H9 (cell line): ENCODE measurements around the gene C1orf141. TPM values are rescaled to one million over a fixed set of nuclear protein-coding genes. Genes with fewer than 3 reads are reported as not detected.

Experiments
- DNase-seq: peaks from one replicate; pipeline ENCODE4 v3.0.0-alpha.2; 2017
- H2AFZ ChIP-seq: one replicate; pipeline ENCODE4 v1.6.1; 2013; ENCODE audit warnings: mild to moderate bottlenecking, low read length, control low read depth, moderate library complexity
- H2AK5ac ChIP-seq: 2 replicates; pipeline ENCODE4 v1.6.1; 2013; ENCODE audit warnings: low read length, control low read depth, mixed read lengths; ENCODE audit not compliant: insufficient read length
- H2BK120ac ChIP-seq: one replicate; pipeline ENCODE4 v1.6.1; 2013; ENCODE audit warnings: low read depth, mild to moderate bottlenecking, low read length, control low read depth, inconsistent platforms; ENCODE audit not compliant: poor library complexity, severe bottlenecking
- H2BK12ac ChIP-seq: 2 replicates; pipeline ENCODE4 v1.6.1; 2013; ENCODE audit warnings: low read length, control low read depth, mixed read lengths, low read depth; ENCODE audit not compliant: insufficient read length
- H2BK15ac ChIP-seq: 2 replicates; pipeline ENCODE4 v1.6.1; 2013; ENCODE audit warnings: low read depth, low read length, control low read depth
- H2BK20ac ChIP-seq: one replicate; pipeline ENCODE4 v1.6.1; 2013; ENCODE audit warnings: low read depth, mild to moderate bottlenecking, low read length, control low read depth, inconsistent platforms; ENCODE audit not compliant: poor library complexity, severe bottlenecking
- H2BK5ac ChIP-seq: 2 replicates; pipeline ENCODE4 v1.6.1; 2013; ENCODE audit warnings: low read length, control low read depth, mixed read lengths; ENCODE audit not compliant: insufficient read length
- H3K14ac ChIP-seq: 2 replicates; pipeline ENCODE4 v1.6.1; 2013; ENCODE audit warnings: low read length, control low read depth; ENCODE audit not compliant: insufficient read depth
- H3K18ac ChIP-seq: 2 replicates; pipeline ENCODE4 v1.6.1; 2013; ENCODE audit warnings: low read depth, mild to moderate bottlenecking, mixed read lengths, low read length, control low read depth; ENCODE audit not compliant: insufficient read length
- H3K23ac ChIP-seq: 2 replicates; pipeline ENCODE4 v1.6.1; 2013; ENCODE audit warnings: low read length, control low read depth, mixed read lengths, low read depth; ENCODE audit not compliant: insufficient read length
- H3K23me2 ChIP-seq: 2 replicates; pipeline ENCODE4 v1.6.1; 2013; ENCODE audit warnings: low read depth, mild to moderate bottlenecking, mixed read lengths, low read length, control low read depth; ENCODE audit not compliant: insufficient read length, poor library complexity, severe bottlenecking
- H3K27ac ChIP-seq: 2 replicates; pipeline ENCODE4 v1.5.1; 2013; ENCODE audit warnings: low read length, control low read depth, mixed read lengths, low read depth; ENCODE audit not compliant: insufficient read length
- H3K27me3 ChIP-seq: 2 replicates; pipeline ENCODE4 v1.6.1; 2013; ENCODE audit warnings: low read length, control low read depth, inconsistent platforms; ENCODE audit not compliant: insufficient read depth
- H3K4ac ChIP-seq: 2 replicates; pipeline ENCODE4 v1.6.1; 2013; ENCODE audit warnings: low read depth, mild to moderate bottlenecking, control low read depth, inconsistent platforms, low read length, moderate library complexity
- H3K4me1 ChIP-seq: 2 replicates; pipeline ENCODE4 v1.6.1; 2013; ENCODE audit warnings: low read length, control low read depth, inconsistent platforms; ENCODE audit not compliant: insufficient read depth
- H3K4me2 ChIP-seq: 2 replicates; pipeline ENCODE4 v1.6.1; 2013; ENCODE audit warnings: low read length, control low read depth, mixed read lengths; ENCODE audit not compliant: insufficient read length, insufficient read depth
- H3K56ac ChIP-seq: 2 replicates; pipeline ENCODE4 v1.6.1; 2013; ENCODE audit warnings: low read depth, mild to moderate bottlenecking, mixed read lengths, low read length, control low read depth; ENCODE audit not compliant: insufficient read length
- H3K79me1 ChIP-seq: 2 replicates; pipeline ENCODE4 v1.6.1; 2013; ENCODE audit warnings: low read depth, mild to moderate bottlenecking, moderate library complexity, low read length, control low read depth, inconsistent platforms; ENCODE audit not compliant: insufficient read depth, poor library complexity, severe bottlenecking
- H3K79me2 ChIP-seq: 2 replicates; pipeline ENCODE4 v1.6.1; 2013; ENCODE audit warnings: low read length, control low read depth, inconsistent platforms; ENCODE audit not compliant: insufficient read depth
- H3K9ac ChIP-seq: 2 replicates; pipeline ENCODE4 v1.6.1; 2013; ENCODE audit warnings: low read length, control low read depth, mixed read lengths; ENCODE audit not compliant: insufficient read length; ENCODE audit errors: extremely low read depth
- H3K9me3 ChIP-seq: one replicate; pipeline ENCODE4 v1.6.1; 2013; ENCODE audit warnings: low read depth, low read length, inconsistent platforms; ENCODE audit not compliant: control insufficient read depth
- H3T11ph ChIP-seq: one replicate; pipeline ENCODE4 v1.6.1; 2013; ENCODE audit warnings: mild to moderate bottlenecking, low read length, control low read depth, inconsistent platforms
- H4K20me1 ChIP-seq: one replicate; pipeline ENCODE4 v1.6.1; 2013; ENCODE audit not compliant: control insufficient read depth, insufficient read length, insufficient read depth
- H4K5ac ChIP-seq: 2 replicates; pipeline ENCODE4 v1.6.1; 2013; ENCODE audit warnings: low read depth, mild to moderate bottlenecking, mixed read lengths, low read length, control low read depth; ENCODE audit not compliant: insufficient read length
- H4K8ac ChIP-seq: replicated peaks from 2 replicates; pipeline ENCODE4 v1.6.1; 2013; ENCODE audit warnings: low read length, control low read depth, mixed read lengths, low read depth; ENCODE audit not compliant: insufficient read length
- H4K91ac ChIP-seq: 2 replicates; pipeline ENCODE4 v1.6.1; 2013; ENCODE audit warnings: low read depth, mild to moderate bottlenecking, moderate library complexity, mixed read lengths, low read length, control low read depth; ENCODE audit not compliant: insufficient read length
- H3K27ac Mint-ChIP-seq, 3 experiments: 2 replicates in 2 of 3; 3 replicates in 1 of 3; pipeline ENCODE4 v1.8.0; 2020 to 2021; ENCODE audit warnings: mixed read lengths in 3 of 3, mild to moderate bottlenecking in 1 of 3, moderate library complexity in 1 of 3
- H3K27me3 Mint-ChIP-seq: 2 replicates; pipeline ENCODE4 v1.8.0; 2021; ENCODE audit warnings: low read depth, mild to moderate bottlenecking, moderate library complexity, mixed read lengths
- H3K36me3 Mint-ChIP-seq, 3 experiments: 2 replicates in 2 of 3; 3 replicates in 1 of 3; pipeline ENCODE4 v1.8.0; 2020 to 2021; ENCODE audit warnings: low read depth in 3 of 3, mixed read lengths in 3 of 3; ENCODE audit not compliant: insufficient read depth in 1 of 3
- H3K4me1 Mint-ChIP-seq, 2 experiments: 2 replicates each; pipeline ENCODE4 v1.8.0; 2020; ENCODE audit warnings: mixed read lengths in 2 of 2
- H3K4me3 Mint-ChIP-seq, 2 experiments: 2 replicates in 1 of 2; 3 replicates in 1 of 2; pipeline ENCODE4 v1.8.0; 2020 to 2021; ENCODE audit warnings: mild to moderate bottlenecking in 2 of 2, mixed read lengths in 2 of 2, moderate library complexity in 1 of 2
- H3K9me3 Mint-ChIP-seq, 2 experiments: 2 replicates in 1 of 2; 3 replicates in 1 of 2; pipeline ENCODE4 v1.8.0; 2020; ENCODE audit warnings: mild to moderate bottlenecking in 2 of 2, mixed read lengths in 2 of 2, moderate library complexity in 1 of 2
- WGBS: extraction: QIAGEN DNeasy Blood & Tissue Kit; methylation state at CpG from one replicate; pipeline ENCODE4 v1.1.7; 2013; ENCODE audit warnings: missing lambda C conversion rate, low lambda C conversion rate, mixed read lengths; ENCODE audit not compliant: insufficient read length; ENCODE audit errors: extremely low coverage; 5-methylcytosine and 5-hydroxymethylcytosine counted together
- total RNA-seq: library from RNA; stranded (reverse); gene quantifications from 2 replicates; pipeline ENCODE4 v1.2.1, GENCODE V29; 2021
- TF ChIP-seq, protein P1 (sequence below): fragments of 200-600 bp; sonication (generic); conservative IDR thresholded peaks from 3 replicates; pipeline ENCODE4 v1.8.0; 2021; ENCODE audit warnings: antibody characterized with exemption, mild to moderate bottlenecking

C1orf141 gene
- total RNA-seq, 1 experiment from 2014 or later: not detected

DNA sequence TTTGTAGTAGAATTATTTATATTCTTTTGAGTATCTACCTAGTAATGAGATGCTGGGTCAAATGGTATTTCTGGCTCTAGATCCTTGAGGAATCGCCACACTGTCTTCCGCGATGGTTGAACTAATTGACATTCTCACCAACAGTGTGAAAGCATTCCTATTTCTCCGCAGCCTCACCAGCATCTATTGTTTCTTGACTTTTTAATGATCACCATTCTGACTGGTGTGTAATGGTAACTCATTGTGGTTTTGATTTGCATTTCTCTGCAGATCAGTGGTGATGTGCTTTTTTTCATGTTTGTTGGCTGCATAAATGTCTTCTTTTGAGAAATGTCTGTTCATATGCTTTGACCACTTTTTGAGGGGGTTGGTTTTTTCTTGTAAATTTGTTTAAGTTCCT lies 16.2 kb upstream of the C1orf141 start:
- H2AFZ ChIP-seq: no peak overlapping the region
- H3K9me3 Mint-ChIP-seq: no peaks in the 10 kb centered on the region; a peak in 1 of 5 replicates
- peaks cover 27% of the 10 kb centered on the region for H3K27me3 Mint-ChIP-seq
- H3K79me1 ChIP-seq: no peaks in the 10 kb centered on the region
- H2BK20ac ChIP-seq: no peak overlapping the region
- H3K4ac ChIP-seq: no peak overlapping the region
- no peak overlapping the region for H3K14ac ChIP-seq
- no peak overlapping the region for H3K4me2 ChIP-seq
- DNase-seq: no peak
- no peak overlapping the region for H2BK12ac ChIP-seq
- WGBS: no CpG with 5 or more reads among the region's 4 CpGs
- no peak overlapping the region for H4K8ac ChIP-seq
- no peak overlapping the region for H3K56ac ChIP-seq
- no peaks in the 10 kb centered on the region for H3K23me2 ChIP-seq
- no peaks in the 10 kb centered on the region for H3K27me3 ChIP-seq
- no peak overlapping the region for H4K91ac ChIP-seq
- H3K4me3 Mint-ChIP-seq: no peak overlapping the region
- no peak overlapping the region for H4K5ac ChIP-seq
- H3K36me3 Mint-ChIP-seq: no peaks in the 10 kb centered on the region
- no peak overlapping the region for H2BK120ac ChIP-seq
- no peak overlapping the region for H3K23ac ChIP-seq
- no peak overlapping the region for H2AK5ac ChIP-seq
- no peak overlapping the region for H3K18ac ChIP-seq
- H3K4me1 Mint-ChIP-seq: peaks cover 5 to 6% of the 10 kb centered on the region in 2 experiments
- H2BK5ac ChIP-seq: no peak overlapping the region
- H4K20me1 ChIP-seq: no peaks in the 10 kb centered on the region
- no peak overlapping the region for H3K27ac Mint-ChIP-seq
- TF ChIP-seq, protein P1, sequence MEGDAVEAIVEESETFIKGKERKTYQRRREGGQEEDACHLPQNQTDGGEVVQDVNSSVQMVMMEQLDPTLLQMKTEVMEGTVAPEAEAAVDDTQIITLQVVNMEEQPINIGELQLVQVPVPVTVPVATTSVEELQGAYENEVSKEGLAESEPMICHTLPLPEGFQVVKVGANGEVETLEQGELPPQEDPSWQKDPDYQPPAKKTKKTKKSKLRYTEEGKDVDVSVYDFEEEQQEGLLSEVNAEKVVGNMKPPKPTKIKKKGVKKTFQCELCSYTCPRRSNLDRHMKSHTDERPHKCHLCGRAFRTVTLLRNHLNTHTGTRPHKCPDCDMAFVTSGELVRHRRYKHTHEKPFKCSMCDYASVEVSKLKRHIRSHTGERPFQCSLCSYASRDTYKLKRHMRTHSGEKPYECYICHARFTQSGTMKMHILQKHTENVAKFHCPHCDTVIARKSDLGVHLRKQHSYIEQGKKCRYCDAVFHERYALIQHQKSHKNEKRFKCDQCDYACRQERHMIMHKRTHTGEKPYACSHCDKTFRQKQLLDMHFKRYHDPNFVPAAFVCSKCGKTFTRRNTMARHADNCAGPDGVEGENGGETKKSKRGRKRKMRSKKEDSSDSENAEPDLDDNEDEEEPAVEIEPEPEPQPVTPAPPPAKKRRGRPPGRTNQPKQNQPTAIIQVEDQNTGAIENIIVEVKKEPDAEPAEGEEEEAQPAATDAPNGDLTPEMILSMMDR: no peak
- H3T11ph ChIP-seq: no peak overlapping the region
- no peaks in the 10 kb centered on the region for H3K4me1 ChIP-seq
- H3K9me3 ChIP-seq: no peaks in the 10 kb centered on the region
- H3K79me2 ChIP-seq: no peaks in the 10 kb centered on the region
- no peak overlapping the region for H3K27ac ChIP-seq
- no peak overlapping the region for H3K9ac ChIP-seq
- no peak overlapping the region for H2BK15ac ChIP-seq
